ENCODE results near the gene CNTNAP2. TPM values are rescaled to one million over a fixed set of nuclear protein-coding genes. Genes with fewer than 3 reads are reported as not detected.

CNTNAP2 gene
- total and polyA plus RNA-seq, 3 experiments from 2014 or later: not detected

DNA sequence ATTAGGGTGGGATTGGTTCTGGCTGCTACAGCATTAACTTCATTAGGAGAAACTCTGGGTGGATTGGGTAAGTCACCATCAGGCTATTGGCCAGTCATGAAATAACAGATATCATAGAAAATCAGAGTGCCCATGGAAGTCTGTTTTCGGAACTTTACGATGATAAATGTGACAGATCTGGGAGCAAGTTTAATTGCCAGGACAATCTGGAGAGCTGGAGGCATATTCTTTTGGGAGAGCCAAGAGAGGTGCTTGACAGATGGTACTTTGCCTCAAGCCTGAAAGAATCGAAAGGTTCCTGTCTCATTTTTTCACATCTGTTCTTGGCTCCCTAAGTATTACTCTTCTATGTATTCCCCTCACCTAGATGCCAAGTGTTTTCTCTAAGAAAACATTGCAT is 369.9 kb downstream of the CNTNAP2 start:
- no peaks in the 10 kb centered on the region for H3K27me3 ChIP-seq (ENCODE audit: insufficient read depth, low read length, poor library complexity, severe bottlenecking)
- Mint-ChIP-seq H3K27ac (no peak overlapping the region), H3K4me3 (no peak overlapping the region), H3K36me3 (no peaks in the 10 kb centered on the region), H3K27me3 (no peaks in the 10 kb centered on the region), H3K4me1 (no peaks in the 10 kb centered on the region), H3K9me3 (peaks cover 2 to 32% (median 5%) of the 10 kb centered on the region in 5 donors)
- no peak overlapping the region for H3K27ac ChIP-seq (ENCODE audit: low read depth, low read length)
- DNase-seq: no peak
- H3K4me3 ChIP-seq (ENCODE audit: low read length): no peak overlapping the region
- no peaks in the 10 kb centered on the region for H3K9me3 ChIP-seq (ENCODE audit: low read length)
- H3K36me3 ChIP-seq (ENCODE audit: insufficient read depth, low read length): no peaks in the 10 kb centered on the region
- POLR2A ChIA-PET: no interaction called here
- H3K4me1 ChIP-seq (ENCODE audit: insufficient read depth, low read length): no peaks in the 10 kb centered on the region
- CTCF ChIA-PET: no interaction called here

GRCh38 chr7:146492017-146492416 is 375.4 kb downstream of the CNTNAP2 start:
- H3K27ac ChIP-seq (ENCODE audit: low read depth, low read length): no peak overlapping the region
- no peak overlapping the region for H3K4me3 ChIP-seq (ENCODE audit: low read length)
- no peaks in the 10 kb centered on the region for H3K27me3 ChIP-seq (ENCODE audit: insufficient read depth, low read length, poor library complexity, severe bottlenecking)
- Mint-ChIP-seq H3K36me3 (no peaks in the 10 kb centered on the region), H3K4me1 (no peaks in the 10 kb centered on the region), H3K4me3 (no peak overlapping the region), H3K9me3 (peaks cover 9 to 33% (median 12%) of the 10 kb centered on the region in 5 donors), H3K27ac (no peak overlapping the region), H3K27me3 (no peaks in the 10 kb centered on the region)
- DNase-seq: no peak
- ChIA-PET CTCF (no interaction called here), POLR2A (no interaction called here)
- no peaks in the 10 kb centered on the region for H3K4me1 ChIP-seq (ENCODE audit: insufficient read depth, low read length)
- H3K9me3 ChIP-seq (ENCODE audit: low read length): no peaks in the 10 kb centered on the region
- no peaks in the 10 kb centered on the region for H3K36me3 ChIP-seq (ENCODE audit: insufficient read depth, low read length)

- Mint-ChIP-seq H3K4me3 (no peak overlapping the region), H3K27ac (no peak overlapping the region), H3K36me3 (no peaks in the 10 kb centered on the region), H3K4me1 (no peaks in the 10 kb centered on the region), H3K9me3 (peaks cover 4 to 32% (median 14%) of the 10 kb centered on the region in 5 donors), H3K27me3 (no peaks in the 10 kb centered on the region)
- POLR2A ChIA-PET: no interaction called here
- no peaks in the 10 kb centered on the region for H3K36me3 ChIP-seq (ENCODE audit: insufficient read depth, low read length)
- H3K9me3 ChIP-seq (ENCODE audit: low read length): no peaks in the 10 kb centered on the region
- CTCF ChIA-PET: no interaction called here
- H3K4me3 ChIP-seq (ENCODE audit: low read length): no peak overlapping the region
- no peaks in the 10 kb centered on the region for H3K4me1 ChIP-seq (ENCODE audit: insufficient read depth, low read length)
- H3K27ac ChIP-seq (ENCODE audit: low read depth, low read length): no peak overlapping the region
- no peak for DNase-seq
- H3K27me3 ChIP-seq (ENCODE audit: insufficient read depth, low read length, poor library complexity, severe bottlenecking): no peaks in the 10 kb centered on the region
Measured at GRCh38 chr7:146494952-146495596, 378.5 kb downstream of the CNTNAP2 start.

GRCh38 chr7:146496657-146497056 is 380.1 kb downstream of the CNTNAP2 start:
- Histone ChIP-seq H3K9me3 (ENCODE audit: low read length) (no peaks in the 10 kb centered on the region), H3K4me3 (ENCODE audit: low read length) (no peak overlapping the region), H3K27ac (ENCODE audit: low read depth, low read length) (no peak overlapping the region), H3K36me3 (ENCODE audit: insufficient read depth, low read length) (no peaks in the 10 kb centered on the region), H3K4me1 (ENCODE audit: insufficient read depth, low read length) (no peaks in the 10 kb centered on the region), H3K27me3 (ENCODE audit: insufficient read depth, low read length, poor library complexity, severe bottlenecking) (no peaks in the 10 kb centered on the region)
- Mint-ChIP-seq H3K9me3 (peaks cover 4 to 36% (median 14%) of the 10 kb centered on the region in 5 donors), H3K36me3 (no peaks in the 10 kb centered on the region), H3K27me3 (no peaks in the 10 kb centered on the region), H3K4me1 (no peaks in the 10 kb centered on the region), H3K27ac (no peak overlapping the region), H3K4me3 (no peak overlapping the region)
- no peak for DNase-seq
- ChIA-PET POLR2A (no interaction called here), CTCF (no interaction called here)

DNA sequence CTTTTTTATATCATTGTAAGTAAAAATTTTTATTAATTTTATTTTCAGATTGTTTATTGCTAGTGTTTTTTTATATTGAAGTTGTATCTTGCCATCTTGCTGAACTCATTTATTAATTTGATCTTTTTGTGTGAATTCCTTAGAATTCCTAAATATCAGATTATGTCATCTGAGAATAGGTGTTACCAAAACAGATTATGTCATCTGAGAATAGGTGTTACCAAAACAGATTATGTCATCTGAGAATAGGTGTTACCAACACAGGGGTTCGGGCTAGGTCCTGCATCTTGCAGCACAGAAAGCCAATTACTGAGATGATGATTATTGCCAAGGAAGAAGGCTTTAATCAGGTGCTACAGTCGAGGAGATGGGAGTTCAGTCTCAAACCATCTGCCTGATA is 383.4 kb downstream of the CNTNAP2 start:
- H3K9me3 ChIP-seq (ENCODE audit: low read length): no peaks in the 10 kb centered on the region
- POLR2A ChIA-PET: no interaction called here

GRCh38 chr7:146503844-146504243 is 387.2 kb downstream of the CNTNAP2 start:
- H3K4me1 ChIP-seq (ENCODE audit: insufficient read depth, low read length): no peaks in the 10 kb centered on the region
- H3K36me3 ChIP-seq (ENCODE audit: insufficient read depth, low read length): no peaks in the 10 kb centered on the region
- no peak overlapping the region for H3K27ac ChIP-seq (ENCODE audit: low read depth, low read length)
- Mint-ChIP-seq H3K4me3 (no peak overlapping the region), H3K36me3 (no peaks in the 10 kb centered on the region), H3K27ac (no peak overlapping the region), H3K4me1 (no peaks in the 10 kb centered on the region), H3K27me3 (no peaks in the 10 kb centered on the region), H3K9me3 (peaks cover 6 to 21% (median 11%) of the 10 kb centered on the region in 5 donors)
- ChIA-PET POLR2A (no interaction called here), CTCF (no interaction called here)
- no peak overlapping the region for H3K4me3 ChIP-seq (ENCODE audit: low read length)
- no peaks in the 10 kb centered on the region for H3K27me3 ChIP-seq (ENCODE audit: insufficient read depth, low read length, poor library complexity, severe bottlenecking)
- H3K9me3 ChIP-seq (ENCODE audit: low read length): no peaks in the 10 kb centered on the region
- DNase-seq: no peak

More for the DNA sequence above, 383.4 kb downstream of the CNTNAP2 start:
- H3K4me1 ChIP-seq (ENCODE audit: insufficient read depth, low read length): no peaks in the 10 kb centered on the region
- no peaks in the 10 kb centered on the region for H3K27me3 ChIP-seq (ENCODE audit: insufficient read depth, low read length, poor library complexity, severe bottlenecking)
- H3K4me3 ChIP-seq (ENCODE audit: low read length): no peak overlapping the region
- Mint-ChIP-seq H3K4me3 (no peak overlapping the region), H3K9me3 (peaks cover 4 to 33% (median 16%) of the 10 kb centered on the region in 5 donors), H3K4me1 (no peaks in the 10 kb centered on the region), H3K27me3 (no peaks in the 10 kb centered on the region), H3K27ac (no peak overlapping the region), H3K36me3 (no peaks in the 10 kb centered on the region)
- CTCF ChIA-PET: no interaction called here
- H3K27ac ChIP-seq (ENCODE audit: low read depth, low read length): no peak overlapping the region
- no peaks in the 10 kb centered on the region for H3K36me3 ChIP-seq (ENCODE audit: insufficient read depth, low read length)
- no peak for DNase-seq

DNA sequence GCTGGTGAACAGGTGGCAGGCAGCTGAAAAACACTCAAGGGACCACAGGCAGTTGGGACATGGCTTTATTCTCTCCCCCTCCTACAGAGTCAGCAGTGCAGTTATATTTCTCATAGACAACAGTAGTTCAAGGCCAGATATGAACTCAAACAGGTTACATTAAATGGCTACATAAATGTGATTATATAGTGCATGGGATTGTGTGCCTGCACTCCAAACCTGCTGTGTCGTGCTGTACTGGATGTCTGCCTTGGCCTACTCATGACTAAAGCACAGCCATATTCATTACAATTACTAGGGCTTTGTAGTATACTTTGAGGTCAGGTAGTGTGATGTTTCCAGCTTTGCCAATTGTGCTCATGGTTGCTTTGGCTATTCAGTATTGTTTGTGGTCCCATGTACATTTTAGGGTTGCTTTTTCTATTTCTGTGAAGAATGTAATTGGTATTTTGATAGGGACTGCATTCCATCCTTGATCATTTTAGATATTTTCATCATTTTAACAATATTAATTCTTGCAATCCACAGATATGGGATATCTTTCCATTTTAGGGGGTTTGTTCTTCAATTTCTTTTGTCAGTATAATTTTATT is 393.6 kb downstream of the CNTNAP2 start:
- Histone ChIP-seq H3K4me3 (ENCODE audit: low read length) (no peak overlapping the region), H3K36me3 (ENCODE audit: insufficient read depth, low read length) (no peaks in the 10 kb centered on the region), H3K27ac (ENCODE audit: low read depth, low read length) (no peak overlapping the region), H3K4me1 (ENCODE audit: insufficient read depth, low read length) (no peaks in the 10 kb centered on the region), H3K9me3 (ENCODE audit: low read length) (no peaks in the 10 kb centered on the region), H3K27me3 (ENCODE audit: insufficient read depth, low read length, poor library complexity, severe bottlenecking) (no peaks in the 10 kb centered on the region)
- H3K4me1 Mint-ChIP-seq: no peaks in the 10 kb centered on the region
- POLR2A ChIA-PET: no interaction called here
- H3K9me3 Mint-ChIP-seq: peaks cover 13 to 43% (median 28%) of the 10 kb centered on the region in 5 donors
- H3K4me3 Mint-ChIP-seq: no peak overlapping the region
- no peak for DNase-seq
- H3K27ac Mint-ChIP-seq: no peak overlapping the region
- peaks cover 0 to 1% of the 10 kb centered on the region in 2 donors for H3K27me3 Mint-ChIP-seq
- H3K36me3 Mint-ChIP-seq: no peaks in the 10 kb centered on the region
- CTCF ChIA-PET: no interaction called here

DNA sequence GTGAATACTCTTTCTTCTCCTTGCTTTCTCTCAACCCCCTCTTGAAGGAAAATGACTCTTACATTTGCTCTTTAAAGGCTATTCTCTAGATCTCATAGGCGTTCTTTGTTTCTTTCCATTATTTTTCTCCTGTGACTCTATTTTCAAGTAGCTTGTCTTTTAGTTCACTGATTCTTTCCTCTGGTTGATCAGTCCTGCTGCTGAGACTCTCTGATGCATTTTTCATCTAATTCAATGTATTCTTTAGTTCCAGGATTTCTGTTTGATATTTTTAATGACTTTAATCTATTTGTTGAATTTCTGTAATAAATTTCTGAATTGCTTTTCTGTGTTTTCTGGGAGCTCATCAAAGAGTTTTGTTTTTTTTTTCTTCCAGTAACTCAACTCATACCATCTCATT is 397.7 kb downstream of the CNTNAP2 start:
- POLR2A ChIA-PET: no interaction called here
- no peaks in the 10 kb centered on the region for H3K4me1 Mint-ChIP-seq
- no peaks in the 10 kb centered on the region for H3K36me3 Mint-ChIP-seq
- Histone ChIP-seq H3K4me3 (ENCODE audit: low read length) (no peak overlapping the region), H3K27ac (ENCODE audit: low read depth, low read length) (no peak overlapping the region), H3K27me3 (ENCODE audit: insufficient read depth, low read length, poor library complexity, severe bottlenecking) (no peaks in the 10 kb centered on the region), H3K4me1 (ENCODE audit: insufficient read depth, low read length) (no peaks in the 10 kb centered on the region), H3K9me3 (ENCODE audit: low read length) (no peaks in the 10 kb centered on the region), H3K36me3 (ENCODE audit: insufficient read depth, low read length) (no peaks in the 10 kb centered on the region)
- no peak overlapping the region for H3K27ac Mint-ChIP-seq
- H3K9me3 Mint-ChIP-seq: peaks cover 16 to 50% (median 32%) of the 10 kb centered on the region in 5 donors
- CTCF ChIA-PET: interaction anchor here (1.2 kb wide), 1 partner anchor 10 kb away, joined by 3 read pairs; no protein-coding TSS in a partner anchor
- no peak for DNase-seq
- H3K27me3 Mint-ChIP-seq: peaks cover 0 to 1% of the 10 kb centered on the region in 2 donors
- H3K4me3 Mint-ChIP-seq: no peak overlapping the region

Data from CD8-positive, alpha-beta memory T cell (primary cell).